Measurements from ENCODE around the gene MNX1. TPM values are rescaled to one million over a fixed set of nuclear protein-coding genes. Genes with fewer than 3 reads are reported as not detected.

Gene MNX1
- total and polyA plus RNA-seq, 9 of the 15 experiments (the other 6 are each of a cell fraction or from before 2014, with no cell fraction given): 0.15 to 8.0 (median 1.4) TPM

DNA sequence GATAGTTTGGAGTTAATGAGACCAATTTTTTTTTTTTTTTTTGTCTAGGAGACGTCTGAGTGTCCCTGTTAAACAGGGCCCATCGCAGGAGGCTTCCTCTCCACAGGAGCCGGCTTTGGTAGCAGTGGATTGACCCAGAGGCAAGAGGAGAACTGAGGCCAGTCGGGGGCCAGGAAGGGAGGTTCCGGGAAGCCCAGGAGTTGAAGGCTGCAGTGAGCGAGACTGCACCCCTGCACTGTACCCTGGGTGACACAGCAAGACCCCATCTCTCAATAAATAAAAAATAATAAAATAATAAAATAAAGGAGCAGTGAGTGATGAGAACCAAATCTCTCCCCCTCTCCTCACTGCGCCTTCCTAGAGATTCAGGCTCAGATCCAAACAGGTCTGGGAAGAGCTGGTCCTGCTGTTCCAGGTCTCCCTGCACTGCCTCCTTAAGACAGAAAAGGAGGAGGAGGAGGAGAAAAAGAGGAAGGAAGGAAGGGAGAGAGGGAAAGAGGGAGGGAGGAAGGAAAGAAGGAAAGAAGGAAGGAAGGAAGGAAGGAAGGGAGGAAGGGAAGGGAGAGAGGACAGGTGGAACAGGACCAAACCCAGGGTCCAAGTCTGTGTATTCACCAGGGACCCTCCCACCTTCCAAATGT is 3.5 kb downstream of the MNX1 start:
- in situ Hi-C loops (cut with MboI) (no loop called here), intact Hi-C loops (cut with micrococcal nuclease) (no loop called here)
- Histone ChIP-seq H3K4me1 (replicated peaks in 1 of 2; ENCODE audit: control insufficient read depth in 2 of 2, insufficient read depth in 2 of 2, low read length in 2 of 2) (peaks cover 4 to 54% of the 10 kb centered on the region in 2 experiments), H3K36me3 (ENCODE audit: control insufficient read depth, insufficient read depth, low read length) (no peaks in the 10 kb centered on the region), H3K27me3 (ENCODE audit: control insufficient read depth in 2 of 2, insufficient read depth in 2 of 2, low read length in 2 of 2) (peaks cover 7 to 18% of the 10 kb centered on the region in 2 experiments; a peak in 4 of 5 replicates), H3K9me1 (ENCODE audit: control insufficient read depth, insufficient read depth, low read length) (no peaks in the 10 kb centered on the region), H3K27ac (ENCODE audit: extremely low read depth, low read depth, low read length) (no peak overlapping the region), H4K20me1 (replicated peaks; ENCODE audit: control insufficient read depth, insufficient read depth, low read length) (no peaks in the 10 kb centered on the region), H3K9me3 (replicated peaks; ENCODE audit: control insufficient read depth, insufficient read depth, low read depth, low read length) (no peaks in the 10 kb centered on the region), H3K79me2 (ENCODE audit: control insufficient read depth, insufficient read depth, low read length) (no peaks in the 10 kb centered on the region), H3K4me2 (ENCODE audit: insufficient read depth, low read length) (no peak overlapping the region), H3K9ac (ENCODE audit: insufficient read depth in 1 of 2, low read depth in 2 of 2, low read length in 2 of 2) (no peak overlapping the region), H2AFZ (ENCODE audit: low read depth, low read length) (no peak overlapping the region), H3K4me3 (no peak overlapping the region)
- CTCF ChIA-PET (ENCODE audit: low intra/inter-chr PET ratio): no interaction called here
- FAIRE-seq (no peak), ATAC-seq (no peak), DNase-seq (ENCODE audit: extremely low read depth in 1 of 4, low spot score in 3 of 4) (no peak)
- POLR2A ChIA-PET: interaction anchor here (0.9 kb wide), 1 partner anchor 10 kb away, joined by 7 read pairs; no protein-coding TSS in a partner anchor
- WGBS (ENCODE audit: insufficient coverage, low coverage, missing lambda C conversion rate): 57% methylated on average over 7 of the region's 7 CpGs
- BruUV-seq (replicated peaks): no TSS peak
- TF ChIP-seq, protein P1, sequence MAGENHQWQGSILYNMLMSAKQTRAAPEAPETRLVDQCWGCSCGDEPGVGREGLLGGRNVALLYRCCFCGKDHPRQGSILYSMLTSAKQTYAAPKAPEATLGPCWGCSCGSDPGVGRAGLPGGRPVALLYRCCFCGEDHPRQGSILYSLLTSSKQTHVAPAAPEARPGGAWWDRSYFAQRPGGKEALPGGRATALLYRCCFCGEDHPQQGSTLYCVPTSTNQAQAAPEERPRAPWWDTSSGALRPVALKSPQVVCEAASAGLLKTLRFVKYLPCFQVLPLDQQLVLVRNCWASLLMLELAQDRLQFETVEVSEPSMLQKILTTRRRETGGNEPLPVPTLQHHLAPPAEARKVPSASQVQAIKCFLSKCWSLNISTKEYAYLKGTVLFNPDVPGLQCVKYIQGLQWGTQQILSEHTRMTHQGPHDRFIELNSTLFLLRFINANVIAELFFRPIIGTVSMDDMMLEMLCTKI (IDR thresholded peaks at IDR 0.05; ENCODE audit: partially characterized antibody): no peak
- TF ChIP-seq, protein P2, sequence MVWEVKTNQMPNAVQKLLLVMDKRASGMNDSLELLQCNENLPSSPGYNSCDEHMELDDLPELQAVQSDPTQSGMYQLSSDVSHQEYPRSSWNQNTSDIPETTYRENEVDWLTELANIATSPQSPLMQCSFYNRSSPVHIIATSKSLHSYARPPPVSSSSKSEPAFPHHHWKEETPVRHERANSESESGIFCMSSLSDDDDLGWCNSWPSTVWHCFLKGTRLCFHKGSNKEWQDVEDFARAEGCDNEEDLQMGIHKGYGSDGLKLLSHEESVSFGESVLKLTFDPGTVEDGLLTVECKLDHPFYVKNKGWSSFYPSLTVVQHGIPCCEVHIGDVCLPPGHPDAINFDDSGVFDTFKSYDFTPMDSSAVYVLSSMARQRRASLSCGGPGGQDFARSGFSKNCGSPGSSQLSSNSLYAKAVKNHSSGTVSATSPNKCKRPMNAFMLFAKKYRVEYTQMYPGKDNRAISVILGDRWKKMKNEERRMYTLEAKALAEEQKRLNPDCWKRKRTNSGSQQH (CRISPR knock-in tag; IDR thresholded peaks at IDR 0.05): peak; percentile 81; the same call in 1 of the 2 replicates
- TF ChIP-seq HCFC1 (IDR thresholded peaks at IDR 0.05; ENCODE audit: low read depth, low read length): no peak
- no peak for TF ChIP-seq C11orf30 (IDR thresholded peaks at IDR 0.05; ENCODE audit: low read depth)
- TF ChIP-seq FOXK2 (conservative IDR thresholded peaks at IDR 0.05 in 1 of 2, IDR thresholded peaks at IDR 0.05 in 1 of 2; ENCODE audit: low read depth in 2 of 2): no peak
- TF ChIP-seq, protein P3, sequence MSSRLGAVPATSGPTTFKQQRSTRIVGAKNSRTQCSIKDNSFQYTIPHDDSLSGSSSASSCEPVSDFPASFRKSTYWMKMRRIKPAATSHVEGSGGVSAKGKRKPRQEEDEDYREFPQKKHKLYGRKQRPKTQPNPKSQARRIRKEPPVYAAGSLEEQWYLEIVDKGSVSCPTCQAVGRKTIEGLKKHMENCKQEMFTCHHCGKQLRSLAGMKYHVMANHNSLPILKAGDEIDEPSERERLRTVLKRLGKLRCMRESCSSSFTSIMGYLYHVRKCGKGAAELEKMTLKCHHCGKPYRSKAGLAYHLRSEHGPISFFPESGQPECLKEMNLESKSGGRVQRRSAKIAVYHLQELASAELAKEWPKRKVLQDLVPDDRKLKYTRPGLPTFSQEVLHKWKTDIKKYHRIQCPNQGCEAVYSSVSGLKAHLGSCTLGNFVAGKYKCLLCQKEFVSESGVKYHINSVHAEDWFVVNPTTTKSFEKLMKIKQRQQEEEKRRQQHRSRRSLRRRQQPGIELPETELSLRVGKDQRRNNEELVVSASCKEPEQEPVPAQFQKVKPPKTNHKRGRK (tag; IDR thresholded peaks at IDR 0.05): peak; percentile 58; the same call in 1 of the 2 replicates
- no peak for TF ChIP-seq SMAD1 (IDR thresholded peaks at IDR 0.05; ENCODE audit: low read depth, low read length, partially characterized antibody)
- TF ChIP-seq ZBTB17 (CRISPR knock-in tag; IDR thresholded peaks at IDR 0.05): no peak
- TF ChIP-seq, protein P4, sequence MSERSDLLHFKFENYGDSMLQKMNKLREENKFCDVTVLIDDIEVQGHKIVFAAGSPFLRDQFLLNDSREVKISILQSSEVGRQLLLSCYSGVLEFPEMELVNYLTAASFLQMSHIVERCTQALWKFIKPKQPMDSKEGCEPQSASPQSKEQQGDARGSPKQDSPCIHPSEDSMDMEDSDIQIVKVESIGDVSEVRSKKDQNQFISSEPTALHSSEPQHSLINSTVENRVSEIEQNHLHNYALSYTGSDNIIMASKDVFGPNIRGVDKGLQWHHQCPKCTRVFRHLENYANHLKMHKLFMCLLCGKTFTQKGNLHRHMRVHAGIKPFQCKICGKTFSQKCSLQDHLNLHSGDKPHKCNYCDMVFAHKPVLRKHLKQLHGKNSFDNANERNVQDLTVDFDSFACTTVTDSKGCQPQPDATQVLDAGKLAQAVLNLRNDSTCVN (CRISPR knock-in tag; IDR thresholded peaks at IDR 0.05): peak; percentile 20; the same call in 1 of the 2 replicates
- TF ChIP-seq, protein P5, sequence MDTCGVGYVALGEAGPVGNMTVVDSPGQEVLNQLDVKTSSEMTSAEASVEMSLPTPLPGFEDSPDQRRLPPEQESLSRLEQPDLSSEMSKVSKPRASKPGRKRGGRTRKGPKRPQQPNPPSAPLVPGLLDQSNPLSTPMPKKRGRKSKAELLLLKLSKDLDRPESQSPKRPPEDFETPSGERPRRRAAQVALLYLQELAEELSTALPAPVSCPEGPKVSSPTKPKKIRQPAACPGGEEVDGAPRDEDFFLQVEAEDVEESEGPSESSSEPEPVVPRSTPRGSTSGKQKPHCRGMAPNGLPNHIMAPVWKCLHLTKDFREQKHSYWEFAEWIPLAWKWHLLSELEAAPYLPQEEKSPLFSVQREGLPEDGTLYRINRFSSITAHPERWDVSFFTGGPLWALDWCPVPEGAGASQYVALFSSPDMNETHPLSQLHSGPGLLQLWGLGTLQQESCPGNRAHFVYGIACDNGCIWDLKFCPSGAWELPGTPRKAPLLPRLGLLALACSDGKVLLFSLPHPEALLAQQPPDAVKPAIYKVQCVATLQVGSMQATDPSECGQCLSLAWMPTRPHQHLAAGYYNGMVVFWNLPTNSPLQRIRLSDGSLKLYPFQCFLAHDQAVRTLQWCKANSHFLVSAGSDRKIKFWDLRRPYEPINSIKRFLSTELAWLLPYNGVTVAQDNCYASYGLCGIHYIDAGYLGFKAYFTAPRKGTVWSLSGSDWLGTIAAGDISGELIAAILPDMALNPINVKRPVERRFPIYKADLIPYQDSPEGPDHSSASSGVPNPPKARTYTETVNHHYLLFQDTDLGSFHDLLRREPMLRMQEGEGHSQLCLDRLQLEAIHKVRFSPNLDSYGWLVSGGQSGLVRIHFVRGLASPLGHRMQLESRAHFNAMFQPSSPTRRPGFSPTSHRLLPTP (IDR thresholded peaks at IDR 0.05; ENCODE audit: borderline replicate concordance, extremely low read depth, insufficient read length): no peak
- no peak for TF ChIP-seq ZKSCAN3 (CRISPR knock-in tag; IDR thresholded peaks at IDR 0.05)
- no peak for TF ChIP-seq ZNF347 (CRISPR knock-in tag; IDR thresholded peaks at IDR 0.05; ENCODE audit: low read depth)
